Choroid plexus epithelial cell (primary cell): ENCODE measurements around the gene DCX.

Experiments
- DNase-seq: peaks from one replicate; pipeline ENCODE4 v3.0.0-alpha.2; 2010; ENCODE audit warnings: low read depth
- H3K4me3 ChIP-seq: 2 replicates; pipeline ENCODE4 v1.5.1; 2011; ENCODE audit warnings: low read depth, mild to moderate bottlenecking, control low read depth, low read length, moderate library complexity
- TF ChIP-seq, protein P1 (sequence below): conservative IDR thresholded peaks from 2 replicates; pipeline ENCODE4 v1.5.1; 2011; ENCODE audit warnings: low read depth, mild to moderate bottlenecking, control low read depth, inconsistent platforms, low read length, moderate library complexity

The DCX gene

DNA sequence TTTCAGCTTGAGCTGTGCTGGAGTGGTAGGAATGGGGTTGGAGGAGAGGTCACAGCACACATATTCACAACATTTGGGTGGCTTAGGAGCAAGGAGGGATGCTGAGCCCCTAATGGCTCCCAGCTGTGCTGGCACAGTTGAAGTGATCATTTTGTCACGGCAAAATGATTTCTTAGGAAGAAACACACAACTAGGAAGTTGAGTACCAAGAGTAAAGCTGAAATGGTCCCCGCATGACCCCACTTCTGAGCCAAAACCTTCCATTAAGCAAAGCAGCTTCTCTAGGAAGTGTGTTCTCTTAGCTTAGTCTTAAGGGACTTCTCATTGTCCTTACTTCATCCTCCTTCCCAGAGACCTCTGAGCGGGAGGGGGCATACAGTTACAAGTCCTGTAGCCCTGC is 154.3 kb downstream of the DCX start:
- no peak for DNase-seq
- TF ChIP-seq, protein P1, sequence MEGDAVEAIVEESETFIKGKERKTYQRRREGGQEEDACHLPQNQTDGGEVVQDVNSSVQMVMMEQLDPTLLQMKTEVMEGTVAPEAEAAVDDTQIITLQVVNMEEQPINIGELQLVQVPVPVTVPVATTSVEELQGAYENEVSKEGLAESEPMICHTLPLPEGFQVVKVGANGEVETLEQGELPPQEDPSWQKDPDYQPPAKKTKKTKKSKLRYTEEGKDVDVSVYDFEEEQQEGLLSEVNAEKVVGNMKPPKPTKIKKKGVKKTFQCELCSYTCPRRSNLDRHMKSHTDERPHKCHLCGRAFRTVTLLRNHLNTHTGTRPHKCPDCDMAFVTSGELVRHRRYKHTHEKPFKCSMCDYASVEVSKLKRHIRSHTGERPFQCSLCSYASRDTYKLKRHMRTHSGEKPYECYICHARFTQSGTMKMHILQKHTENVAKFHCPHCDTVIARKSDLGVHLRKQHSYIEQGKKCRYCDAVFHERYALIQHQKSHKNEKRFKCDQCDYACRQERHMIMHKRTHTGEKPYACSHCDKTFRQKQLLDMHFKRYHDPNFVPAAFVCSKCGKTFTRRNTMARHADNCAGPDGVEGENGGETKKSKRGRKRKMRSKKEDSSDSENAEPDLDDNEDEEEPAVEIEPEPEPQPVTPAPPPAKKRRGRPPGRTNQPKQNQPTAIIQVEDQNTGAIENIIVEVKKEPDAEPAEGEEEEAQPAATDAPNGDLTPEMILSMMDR, result no peak
- no peak overlapping the region for H3K4me3 ChIP-seq

DNA sequence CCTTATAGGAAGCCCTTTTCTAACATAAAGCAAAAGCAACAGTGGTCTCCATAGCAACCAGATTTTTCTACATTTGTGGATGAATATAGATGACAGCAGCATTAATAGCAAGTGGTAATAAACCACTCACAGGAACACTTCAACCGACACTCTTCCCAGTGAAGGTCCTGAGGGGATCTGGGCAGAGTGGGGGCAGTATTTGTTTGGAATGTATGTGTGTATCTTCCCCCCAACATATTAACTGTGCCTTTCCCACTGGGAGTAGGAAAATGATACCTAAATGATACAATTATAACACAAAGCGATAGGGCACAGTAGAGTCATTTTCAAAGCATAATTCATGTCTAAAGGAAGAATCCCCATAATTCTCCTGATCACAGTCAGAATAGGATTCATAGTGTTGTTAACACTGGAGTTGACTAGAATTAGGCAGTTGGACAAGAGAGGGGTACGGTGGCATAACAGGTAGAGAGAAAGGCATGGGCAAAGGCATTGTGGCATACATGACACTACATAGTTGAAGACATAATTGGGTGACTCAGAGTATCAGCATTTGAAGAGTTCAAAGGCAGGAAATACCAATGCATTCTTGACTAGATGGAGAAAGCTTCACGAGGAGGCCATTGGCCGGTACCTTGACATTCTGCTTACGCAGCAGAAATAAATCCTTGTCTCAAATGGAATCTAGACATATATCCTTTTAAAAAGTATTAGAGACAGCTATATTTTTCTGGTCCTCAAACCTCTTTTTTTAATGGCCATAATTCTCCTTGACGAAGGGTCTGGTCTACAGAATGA is 156.9 kb downstream of the DCX start:
- TF ChIP-seq, protein P1, result no peak
- DNase-seq, result peak; percentile 0
- no peak overlapping the region for H3K4me3 ChIP-seq

DNA sequence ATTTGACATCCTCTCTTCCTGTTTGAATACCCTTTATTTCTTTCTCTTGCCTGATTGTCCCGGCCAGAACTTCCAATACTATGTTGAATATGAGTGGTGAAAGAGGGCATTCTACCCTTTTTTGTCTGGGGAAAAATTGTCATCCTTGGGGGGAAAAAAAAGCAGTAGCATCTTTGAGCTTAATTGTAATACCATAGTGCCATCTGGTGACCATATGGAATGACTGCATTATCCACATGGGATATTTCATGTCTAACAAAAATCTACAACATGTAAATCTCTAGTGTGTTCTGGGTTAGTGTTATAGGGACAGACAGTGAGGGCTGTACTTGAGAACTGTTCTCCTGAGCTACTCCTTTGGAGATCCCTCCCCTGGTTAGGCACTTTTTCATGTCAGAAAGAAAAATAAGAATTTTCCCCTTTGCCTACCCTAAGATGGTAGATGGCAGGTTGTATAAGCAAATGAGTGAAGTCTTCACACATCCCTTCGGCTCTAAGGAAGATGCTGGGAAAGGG is 167.7 kb downstream of the DCX start:
- TF ChIP-seq, protein P1, result peak; percentile 34
- peak; percentile 14 for DNase-seq
- no peak overlapping the region for H3K4me3 ChIP-seq
